Epithelial cell of proximal tubule (primary cell): ENCODE measurements around the gene NRG2. TPM values are rescaled to one million over a fixed set of nuclear protein-coding genes. Genes with fewer than 3 reads are reported as not detected.
A peak's percentile ranks its signal among the peaks of the same experiment; 100 is the strongest.

Experiments
- DNase-seq: peaks from one replicate; pipeline ENCODE4 v3.0.0-alpha.2; 2011; ENCODE audit warnings: low read depth
- H3K4me3 ChIP-seq: 2 replicates; pipeline ENCODE4 v1.5.1; 2011; ENCODE audit warnings: low read depth, mild to moderate bottlenecking, low read length
- total RNA-seq: library from RNA; depleted of rRNA; stranded (reverse); fragments of >200 nt; gene quantifications from 2 replicates; pipeline ENCODE4 v1.2.3, GENCODE V29; 2015
- TF ChIP-seq, protein P1 (sequence below): conservative IDR thresholded peaks from 2 replicates; pipeline ENCODE4 v1.5.1; 2012; ENCODE audit warnings: low read depth, mild to moderate bottlenecking, low read length

NRG2 gene
- total RNA-seq, 1 donor from 2014 or later = 1.5 TPM

DNA sequence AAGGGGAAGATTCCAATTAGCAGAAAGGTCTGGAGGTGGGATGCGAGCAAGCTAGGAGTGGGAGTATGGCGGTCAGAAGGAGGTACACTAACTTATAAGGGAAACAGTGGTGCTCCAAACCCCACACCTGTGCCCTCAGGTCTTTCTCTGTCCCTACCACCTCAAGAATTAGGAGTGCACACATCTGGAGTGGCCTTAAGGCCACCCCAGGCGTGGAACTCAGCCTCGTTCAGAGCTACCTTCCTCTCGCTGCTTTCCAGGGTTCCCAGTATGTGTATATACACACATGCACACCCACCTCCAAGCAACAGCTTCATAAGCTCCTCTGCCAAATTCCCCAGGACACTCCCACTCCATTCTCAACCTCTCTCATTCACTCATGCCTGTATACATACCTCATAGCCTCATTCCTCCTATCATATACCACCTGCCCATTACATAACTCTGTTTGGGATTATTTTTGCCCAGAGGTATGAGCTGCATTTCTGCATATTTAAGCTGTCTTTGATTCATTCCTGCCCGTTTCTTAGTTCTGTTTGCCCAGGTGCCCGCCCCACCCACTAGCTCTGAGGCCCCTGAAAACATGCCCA, 128.8 kb downstream of the NRG2 start:
- H3K4me3 ChIP-seq = no peak overlapping the region
- TF ChIP-seq, protein P1, sequence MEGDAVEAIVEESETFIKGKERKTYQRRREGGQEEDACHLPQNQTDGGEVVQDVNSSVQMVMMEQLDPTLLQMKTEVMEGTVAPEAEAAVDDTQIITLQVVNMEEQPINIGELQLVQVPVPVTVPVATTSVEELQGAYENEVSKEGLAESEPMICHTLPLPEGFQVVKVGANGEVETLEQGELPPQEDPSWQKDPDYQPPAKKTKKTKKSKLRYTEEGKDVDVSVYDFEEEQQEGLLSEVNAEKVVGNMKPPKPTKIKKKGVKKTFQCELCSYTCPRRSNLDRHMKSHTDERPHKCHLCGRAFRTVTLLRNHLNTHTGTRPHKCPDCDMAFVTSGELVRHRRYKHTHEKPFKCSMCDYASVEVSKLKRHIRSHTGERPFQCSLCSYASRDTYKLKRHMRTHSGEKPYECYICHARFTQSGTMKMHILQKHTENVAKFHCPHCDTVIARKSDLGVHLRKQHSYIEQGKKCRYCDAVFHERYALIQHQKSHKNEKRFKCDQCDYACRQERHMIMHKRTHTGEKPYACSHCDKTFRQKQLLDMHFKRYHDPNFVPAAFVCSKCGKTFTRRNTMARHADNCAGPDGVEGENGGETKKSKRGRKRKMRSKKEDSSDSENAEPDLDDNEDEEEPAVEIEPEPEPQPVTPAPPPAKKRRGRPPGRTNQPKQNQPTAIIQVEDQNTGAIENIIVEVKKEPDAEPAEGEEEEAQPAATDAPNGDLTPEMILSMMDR = no peak
- DNase-seq = no peak

DNA sequence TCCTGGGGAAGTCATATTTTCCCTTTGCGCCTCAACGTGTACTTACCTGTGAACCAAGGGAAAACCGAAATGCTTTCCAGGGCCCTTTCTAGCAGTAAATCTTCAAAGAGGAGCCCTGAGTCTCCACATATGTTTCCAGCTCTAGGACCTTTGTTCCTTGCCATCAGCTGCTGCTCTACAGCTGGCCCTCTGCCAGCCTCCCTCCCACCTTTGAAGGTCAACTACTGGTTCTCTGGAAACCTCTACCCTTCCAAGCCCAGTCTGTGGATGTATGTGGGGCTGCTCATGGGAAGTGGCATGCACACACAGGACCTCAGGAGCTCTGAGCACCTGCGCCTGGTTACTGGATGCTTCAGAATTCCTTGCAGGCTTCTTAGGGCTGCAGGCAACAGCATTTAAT, 130.3 kb downstream of the NRG2 start:
- DNase-seq = no peak

DNA sequence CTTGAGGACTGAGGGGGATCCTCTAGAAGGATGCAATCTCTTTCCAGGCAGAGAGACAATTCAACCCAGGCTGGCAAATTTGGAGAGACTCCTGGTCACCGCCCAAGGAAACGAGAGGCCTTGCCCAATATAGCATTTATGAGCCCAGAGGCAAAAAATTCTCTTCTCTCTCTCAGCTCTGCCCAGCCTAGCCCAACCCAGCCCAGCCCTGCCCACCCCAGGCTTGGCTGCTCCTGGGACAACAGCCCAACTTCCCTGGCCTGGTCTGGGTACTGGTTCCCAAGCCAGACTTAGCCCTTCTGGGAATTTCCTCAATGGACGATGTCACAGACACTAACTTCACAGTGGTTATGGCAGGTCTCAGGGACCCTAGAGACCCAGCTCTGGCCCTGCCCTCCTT, 130.9 kb downstream of the NRG2 start:
- TF ChIP-seq, protein P1 = no peak
- no peak overlapping the region for H3K4me3 ChIP-seq
- DNase-seq = no peak

More for the DNA sequence above, 130.3 kb downstream of the NRG2 start:
- H3K4me3 ChIP-seq = no peak overlapping the region
- TF ChIP-seq, protein P1 = no peak

DNA sequence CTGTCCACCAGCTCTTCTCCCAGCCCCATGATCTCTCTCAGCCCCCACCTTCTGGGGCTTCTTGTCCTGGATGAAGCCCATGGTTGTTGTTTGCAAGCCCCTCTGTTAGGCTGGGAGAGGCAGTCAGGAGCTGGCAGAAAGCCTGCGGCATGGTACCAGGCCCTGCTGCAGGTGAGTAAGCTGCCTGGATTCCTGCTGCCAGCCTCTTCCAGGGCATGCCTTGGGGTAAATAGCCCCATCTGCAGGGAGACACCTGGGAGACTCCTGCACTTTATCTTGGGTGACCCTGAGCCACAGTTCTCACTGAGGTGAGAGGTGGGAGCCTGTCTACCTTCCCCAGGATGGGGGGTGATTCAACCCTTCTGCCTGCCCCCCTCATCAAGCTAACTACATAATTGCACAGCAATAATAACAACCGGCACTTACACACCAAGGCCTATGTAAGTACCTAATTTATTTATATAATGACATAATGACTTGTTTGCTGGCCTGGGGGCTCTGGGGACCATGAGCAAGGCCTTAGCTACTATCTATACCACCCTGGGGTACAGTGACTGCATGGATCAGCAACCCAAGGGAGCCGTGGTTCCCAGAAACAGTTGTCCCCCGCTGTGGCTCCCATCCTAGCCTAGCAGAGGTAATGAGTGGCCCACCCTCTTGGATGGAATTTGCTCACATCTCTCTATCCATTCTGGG, 131.5 kb downstream of the NRG2 start:
- DNase-seq = no peak
- TF ChIP-seq, protein P1 = no peak
- no peak overlapping the region for H3K4me3 ChIP-seq

DNA sequence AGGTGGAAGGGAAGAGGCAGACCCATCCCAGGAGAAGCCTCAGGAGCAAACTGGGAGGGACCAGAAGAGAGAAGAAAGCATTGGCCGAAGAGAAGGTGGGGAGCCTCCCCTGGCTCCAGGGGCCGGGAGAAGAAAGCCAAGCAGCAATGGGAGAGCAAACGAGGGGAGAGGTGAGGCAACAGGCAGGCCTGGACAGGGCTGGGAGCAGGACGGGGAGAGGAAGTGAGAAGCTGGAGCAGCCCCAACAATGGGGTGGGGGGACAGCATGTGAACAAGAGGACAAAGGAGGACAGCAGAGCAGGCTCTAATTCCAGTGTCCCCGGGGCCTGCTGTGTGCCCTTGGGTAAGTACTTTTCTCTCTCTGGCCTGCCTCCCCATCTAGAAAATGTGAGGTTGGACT, 132.2 kb downstream of the NRG2 start:
- TF ChIP-seq, protein P1 = no peak
- no peak overlapping the region for H3K4me3 ChIP-seq
- DNase-seq = no peak

DNA sequence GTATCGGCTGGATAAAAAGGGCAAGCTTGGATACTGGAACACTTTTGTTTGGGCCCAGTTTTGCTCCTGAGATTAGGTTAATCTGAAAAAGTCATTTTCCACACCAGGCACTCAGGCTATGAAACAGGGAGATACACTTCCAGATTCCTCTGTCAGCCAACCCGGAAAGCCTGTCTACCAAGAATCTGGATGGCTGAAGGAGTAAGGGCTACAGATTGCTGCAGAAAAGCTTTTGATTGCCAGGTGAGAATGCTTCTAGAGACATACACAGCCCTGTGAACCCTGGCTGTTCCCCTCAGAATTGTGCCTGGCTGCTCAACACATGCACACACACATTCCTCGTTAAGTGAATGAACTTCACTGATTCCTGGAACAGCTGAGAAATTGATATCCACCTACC, 133.1 kb downstream of the NRG2 start:
- H3K4me3 ChIP-seq = no peak overlapping the region
- no peak for DNase-seq
- TF ChIP-seq, protein P1 = no peak

DNA sequence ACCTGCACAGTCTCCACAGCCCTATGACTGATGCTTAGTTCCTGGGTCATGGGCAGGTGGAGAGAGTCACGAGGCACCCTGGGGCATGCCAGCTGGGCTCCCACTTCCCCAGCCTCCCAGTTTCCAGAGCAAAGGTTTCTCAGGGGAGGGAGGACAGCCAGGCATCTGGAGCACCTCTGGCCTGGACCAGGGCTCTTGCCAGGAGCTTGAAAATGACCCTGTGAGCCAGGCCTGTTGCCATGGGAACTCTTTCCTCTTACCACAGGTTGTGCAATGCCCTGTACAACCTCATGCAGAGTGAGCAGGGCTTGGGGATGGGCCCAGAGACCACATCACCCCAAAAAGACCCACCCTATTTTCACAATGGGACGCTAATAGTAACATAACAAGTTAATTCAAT, 134.3 kb downstream of the NRG2 start:
- no peak overlapping the region for H3K4me3 ChIP-seq
- DNase-seq = peak; percentile 7
- TF ChIP-seq, protein P1 = no peak
